ENCODE measurements around the gene TMEM260. TPM values are rescaled to one million over a fixed set of nuclear protein-coding genes. Genes with fewer than 3 reads are reported as not detected.
A peak's percentile ranks its signal among the peaks of the same experiment; 100 is the strongest.

The TMEM260 gene
- total RNA-seq, 1 experiment from 2014 or later: 20.0 TPM

- H3K79me1 ChIP-seq (ENCODE audit: insufficient read depth, low read depth, low read length, poor library complexity, severe bottlenecking): no peaks in the 10 kb centered on the region
- DNase-seq: no peak
- H2AK5ac ChIP-seq (ENCODE audit: insufficient read length, low read length): no peak overlapping the region
- no peaks in the 10 kb centered on the region for H3K9me3 ChIP-seq (ENCODE audit: control insufficient read depth, low read depth, low read length)
- H2BK20ac ChIP-seq (ENCODE audit: low read depth, low read length, poor library complexity, severe bottlenecking): no peak overlapping the region
- H3K27ac ChIP-seq (ENCODE audit: insufficient read length, low read depth, low read length): no peak overlapping the region
- no peak overlapping the region for H3K4me3 Mint-ChIP-seq
- H3K79me2 ChIP-seq (ENCODE audit: insufficient read depth, low read length): no peaks in the 10 kb centered on the region
- no peaks in the 10 kb centered on the region for H3K23me2 ChIP-seq (ENCODE audit: insufficient read length, low read depth, low read length, poor library complexity, severe bottlenecking)
- H3K14ac ChIP-seq (ENCODE audit: insufficient read depth, low read length): no peak overlapping the region
- peaks cover 0 to 2% (median 0%) of the 10 kb centered on the region in 3 experiments; a peak in 1 of 7 replicates for H3K36me3 Mint-ChIP-seq (ENCODE audit: insufficient read depth in 1 of 3, low read depth in 3 of 3)
- H3K4me1 Mint-ChIP-seq: peaks cover 0 to 2% of the 10 kb centered on the region in 2 experiments; a peak in 2 of 4 replicates
- no peak overlapping the region for H2BK15ac ChIP-seq (ENCODE audit: low read depth, low read length)
- no peak overlapping the region for H2BK5ac ChIP-seq (ENCODE audit: insufficient read length, low read length)
- no peak overlapping the region for H2BK12ac ChIP-seq (ENCODE audit: insufficient read length, low read depth, low read length)
- no peak overlapping the region for H4K91ac ChIP-seq (ENCODE audit: insufficient read length, low read depth, low read length)
- H3K4ac ChIP-seq (ENCODE audit: low read depth, low read length): no peak overlapping the region
- WGBS (ENCODE audit: extremely low coverage, insufficient read length, low lambda C conversion rate): no CpG with 5 or more reads among the region's 2 CpGs
- H3K18ac ChIP-seq (ENCODE audit: insufficient read length, low read depth, low read length): no peak overlapping the region
- no peak overlapping the region for H3K56ac ChIP-seq (ENCODE audit: insufficient read length, low read depth, low read length)
- H4K20me1 ChIP-seq (ENCODE audit: control insufficient read depth, insufficient read depth, insufficient read length): no peaks in the 10 kb centered on the region
- no peaks in the 10 kb centered on the region for H3K9me3 Mint-ChIP-seq
- H3K9ac ChIP-seq (ENCODE audit: extremely low read depth, insufficient read length, low read length): no peak overlapping the region
- H2AFZ ChIP-seq (ENCODE audit: low read length): no peak overlapping the region
- H3K4me1 ChIP-seq (ENCODE audit: insufficient read depth, low read length): no peaks in the 10 kb centered on the region
- no peak overlapping the region for H2BK120ac ChIP-seq (ENCODE audit: low read depth, low read length, poor library complexity, severe bottlenecking)
- TF ChIP-seq CTCF (conservative IDR thresholded peaks at IDR 0.05): no peak
- H4K5ac ChIP-seq (ENCODE audit: insufficient read length, low read depth, low read length): no peak overlapping the region
- H3K27me3 Mint-ChIP-seq (ENCODE audit: low read depth): no peaks in the 10 kb centered on the region
- H3K27me3 ChIP-seq (ENCODE audit: insufficient read depth, low read length): no peaks in the 10 kb centered on the region
- peak overlapping the region in 1 of 3 experiments; percentile 70; a peak in 1 of 7 replicates for H3K27ac Mint-ChIP-seq
- H3K23ac ChIP-seq (ENCODE audit: insufficient read length, low read depth, low read length): no peak overlapping the region
- H3K4me2 ChIP-seq (ENCODE audit: insufficient read depth, insufficient read length, low read length): no peak overlapping the region
- no peak overlapping the region for H4K8ac ChIP-seq (replicated peaks; ENCODE audit: insufficient read length, low read depth, low read length)
- no peak overlapping the region for H3T11ph ChIP-seq (ENCODE audit: low read length)
Measured at GRCh38 chr14:56603648-56604047, 24.1 kb downstream of the TMEM260 start.

Measured in H9 (cell line).